Neural cell (in vitro differentiated cells): ENCODE measurements around the gene PLEKHN1.
"Not testable (repeated sequence)": the region's sequence is repeated elsewhere in the genome, so short reads cannot be mapped to it uniquely, and the experiment has no call there.

Source experiments
- CTCF ChIP-seq: fragments of 450-650 bp; IDR thresholded peaks from 2 replicates; pipeline ENCODE4 v1.5.1; 2014; ENCODE audit warnings: antibody characterized with exemption, mild to moderate bottlenecking, moderate library complexity; ENCODE audit not compliant: poor library complexity, severe bottlenecking
- RAD21 ChIP-seq: fragments of 450-650 bp; conservative IDR thresholded peaks from 2 replicates; pipeline ENCODE4 v1.6.1; 2014; ENCODE audit warnings: antibody characterized with exemption, mild to moderate bottlenecking, moderate library complexity
- TAF1 ChIP-seq: IDR thresholded peaks from 2 replicates; pipeline ENCODE4 v1.6.1; 2012; ENCODE audit warnings: low read depth

DNA sequence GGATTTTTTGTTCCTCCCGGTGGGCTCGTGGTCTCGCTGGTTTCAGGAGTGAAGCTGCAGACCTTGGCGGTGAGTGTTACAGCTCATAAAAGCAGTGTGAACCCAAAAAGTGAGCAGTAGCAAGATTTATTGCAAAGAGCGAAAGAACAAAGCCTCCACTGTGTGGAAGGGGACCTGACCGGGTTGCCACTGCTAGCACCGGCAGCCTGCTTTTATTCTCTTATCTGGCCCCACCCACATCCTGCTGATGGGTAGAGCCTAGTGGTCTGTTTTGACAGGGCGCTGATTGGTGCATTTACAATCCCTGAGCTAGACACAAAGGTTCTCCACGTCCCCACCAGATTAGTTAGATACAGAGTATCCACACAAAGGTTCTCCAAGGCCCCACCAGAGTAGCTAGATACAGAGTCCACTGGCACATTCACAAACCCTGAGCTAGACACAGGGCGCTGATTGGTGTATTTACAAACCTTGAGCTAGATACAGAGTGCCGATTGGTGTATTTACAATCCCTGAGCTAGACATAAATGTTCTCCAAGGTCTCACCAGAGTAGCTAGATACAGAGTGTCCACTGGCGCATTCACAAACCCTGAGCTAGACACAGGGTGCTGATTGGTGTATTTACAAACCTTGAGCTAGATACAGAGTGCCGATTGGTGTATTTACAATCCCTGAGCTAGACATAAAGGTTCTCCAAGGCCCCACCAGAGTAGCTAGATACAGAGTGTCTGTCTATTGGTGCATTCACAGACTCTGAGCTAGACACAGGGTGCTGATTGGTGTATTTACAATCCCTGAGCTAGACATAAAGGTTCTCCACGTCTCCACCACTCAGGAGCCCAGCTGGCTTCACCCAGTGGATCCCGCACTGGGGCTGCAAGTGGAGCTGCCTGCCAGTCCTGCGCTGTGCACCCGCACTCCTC is 51.4 kb downstream of the PLEKHN1 start:
- TF ChIP-seq CTCF, TAF1, RAD21: not testable (repeated sequence)
